Glutamatergic neuron (in vitro differentiated cells): ENCODE results near the gene HTR6. TPM values are rescaled to one million over a fixed set of nuclear protein-coding genes. Genes with fewer than 3 reads are reported as not detected.

Experiments used
- DNase-seq: peaks from one replicate; pipeline ENCODE4 v3.0.0; 2022
- H3K27ac Mint-ChIP-seq: one replicate; pipeline ENCODE4 v1.8.0; 2020; ENCODE audit warnings: mild to moderate bottlenecking, mixed read lengths, inconsistent platforms; ENCODE audit not compliant: unreplicated experiment
- H3K27me3 Mint-ChIP-seq: one replicate; pipeline ENCODE4 v1.8.0; 2020; ENCODE audit warnings: mild to moderate bottlenecking, moderate library complexity, mixed read lengths, inconsistent platforms; ENCODE audit not compliant: unreplicated experiment
- H3K36me3 Mint-ChIP-seq: one replicate; pipeline ENCODE4 v1.8.0; 2020; ENCODE audit warnings: mild to moderate bottlenecking, mixed read lengths, inconsistent platforms; ENCODE audit not compliant: unreplicated experiment
- H3K4me1 Mint-ChIP-seq: one replicate; pipeline ENCODE4 v1.8.0; 2020; ENCODE audit warnings: mild to moderate bottlenecking, low read depth, mixed read lengths, inconsistent platforms; ENCODE audit not compliant: unreplicated experiment
- H3K4me3 Mint-ChIP-seq: one replicate; pipeline ENCODE4 v1.8.0; 2020; ENCODE audit warnings: mild to moderate bottlenecking, mixed read lengths, inconsistent platforms; ENCODE audit not compliant: unreplicated experiment
- H3K9me3 Mint-ChIP-seq: one replicate; pipeline ENCODE4 v1.8.0; 2020; ENCODE audit warnings: mild to moderate bottlenecking, moderate library complexity, mixed read lengths, inconsistent platforms; ENCODE audit not compliant: unreplicated experiment
- total RNA-seq: library from RNA; stranded (reverse); fragmentation: NEBNext Ultra II Directional; extraction: Animal tissue kit (Norgen Biotek cat#: 25700); gene quantifications from one replicate; pipeline ENCODE4 v1.2.1, GENCODE V29; 2021; ENCODE audit not compliant: unreplicated experiment
- TF ChIP-seq, protein P1 (sequence below): fragments of 200-600 bp; sonication (generic); IDR thresholded peaks from one replicate; pipeline ENCODE4 v1.5.0; 2021; ENCODE audit not compliant: partially characterized antibody, unreplicated experiment

Gene HTR6
- total RNA-seq, 1 donor from 2014 or later, result not detected

DNA sequence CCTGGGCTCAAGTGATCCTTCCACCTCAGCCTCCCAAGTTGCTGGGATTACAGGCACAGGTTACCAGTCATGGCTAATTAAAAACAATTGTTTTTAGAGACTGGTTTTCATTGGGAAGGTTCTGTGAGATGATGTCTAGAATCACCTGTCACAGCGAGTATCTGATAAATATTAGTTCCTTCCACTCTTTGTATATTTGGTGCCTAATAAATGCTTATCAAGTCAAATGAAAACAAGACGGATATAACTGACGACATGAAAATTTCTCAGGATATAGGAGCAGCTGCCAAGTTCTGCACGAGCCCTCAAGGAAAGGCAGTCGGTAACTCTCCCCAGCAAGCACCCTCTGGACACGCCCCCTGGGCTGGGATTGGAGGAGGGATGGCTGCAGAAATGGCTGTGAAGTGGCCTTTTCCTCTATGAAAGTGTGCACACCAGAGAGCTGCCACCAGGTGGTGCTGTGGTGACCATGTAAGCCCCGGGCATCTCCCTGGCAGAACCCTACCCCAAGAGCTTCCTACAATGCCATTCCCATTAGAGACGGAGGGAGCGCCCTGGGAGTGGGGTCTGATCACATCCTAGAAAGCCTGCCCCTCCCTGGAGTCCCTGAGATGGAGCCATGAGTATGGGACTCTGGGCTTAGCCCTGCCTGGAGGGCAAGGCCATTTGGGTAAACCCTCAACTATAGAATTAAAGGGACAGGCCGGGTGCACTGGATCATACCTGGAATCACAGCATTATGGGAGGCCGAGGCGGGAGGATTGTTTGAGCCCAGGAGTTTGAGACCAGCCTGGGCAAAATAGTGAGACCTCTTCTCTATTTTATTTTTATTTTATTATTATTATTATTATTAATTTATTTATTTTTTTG is 50.9 kb downstream of the HTR6 start:
- peak; percentile 98 for DNase-seq
- TF ChIP-seq, protein P1, sequence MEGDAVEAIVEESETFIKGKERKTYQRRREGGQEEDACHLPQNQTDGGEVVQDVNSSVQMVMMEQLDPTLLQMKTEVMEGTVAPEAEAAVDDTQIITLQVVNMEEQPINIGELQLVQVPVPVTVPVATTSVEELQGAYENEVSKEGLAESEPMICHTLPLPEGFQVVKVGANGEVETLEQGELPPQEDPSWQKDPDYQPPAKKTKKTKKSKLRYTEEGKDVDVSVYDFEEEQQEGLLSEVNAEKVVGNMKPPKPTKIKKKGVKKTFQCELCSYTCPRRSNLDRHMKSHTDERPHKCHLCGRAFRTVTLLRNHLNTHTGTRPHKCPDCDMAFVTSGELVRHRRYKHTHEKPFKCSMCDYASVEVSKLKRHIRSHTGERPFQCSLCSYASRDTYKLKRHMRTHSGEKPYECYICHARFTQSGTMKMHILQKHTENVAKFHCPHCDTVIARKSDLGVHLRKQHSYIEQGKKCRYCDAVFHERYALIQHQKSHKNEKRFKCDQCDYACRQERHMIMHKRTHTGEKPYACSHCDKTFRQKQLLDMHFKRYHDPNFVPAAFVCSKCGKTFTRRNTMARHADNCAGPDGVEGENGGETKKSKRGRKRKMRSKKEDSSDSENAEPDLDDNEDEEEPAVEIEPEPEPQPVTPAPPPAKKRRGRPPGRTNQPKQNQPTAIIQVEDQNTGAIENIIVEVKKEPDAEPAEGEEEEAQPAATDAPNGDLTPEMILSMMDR, result peak; percentile 85
- peak overlapping the region; percentile 20 for H3K27ac Mint-ChIP-seq
- H3K36me3 Mint-ChIP-seq, result no peaks in the 10 kb centered on the region
- H3K4me1 Mint-ChIP-seq, result peaks cover 3% of the 10 kb centered on the region
- peaks cover 4% of the 10 kb centered on the region for H3K27me3 Mint-ChIP-seq
- peaks cover 4% of the 10 kb centered on the region for H3K9me3 Mint-ChIP-seq
- H3K4me3 Mint-ChIP-seq, result no peak overlapping the region

DNA sequence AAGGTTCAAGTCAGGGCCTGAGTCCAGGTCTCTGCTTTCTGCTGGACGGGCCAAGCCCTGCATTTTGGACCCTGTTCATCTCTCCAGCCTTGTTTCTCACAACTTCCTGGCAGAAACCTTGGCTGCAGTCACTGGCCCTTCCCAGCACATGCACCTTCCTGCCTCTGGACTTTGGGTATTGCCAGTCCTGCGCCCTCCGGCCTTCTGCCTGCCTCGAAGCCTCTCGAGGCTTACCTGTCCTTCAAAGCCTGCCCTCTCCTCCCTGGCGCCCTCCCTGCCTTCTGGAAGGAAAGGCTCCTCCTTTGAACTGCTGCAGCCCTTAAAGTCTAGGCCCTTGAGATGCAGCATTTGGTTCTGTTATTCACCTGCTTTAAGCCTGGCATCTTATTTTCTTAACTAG is 52.8 kb downstream of the HTR6 start:
- peaks cover 4% of the 10 kb centered on the region for H3K27me3 Mint-ChIP-seq
- H3K4me3 Mint-ChIP-seq, result no peak overlapping the region
- TF ChIP-seq, protein P1, result no peak
- H3K9me3 Mint-ChIP-seq, result peaks cover 7% of the 10 kb centered on the region
- no peaks in the 10 kb centered on the region for H3K36me3 Mint-ChIP-seq
- peaks cover 5% of the 10 kb centered on the region for H3K4me1 Mint-ChIP-seq
- H3K27ac Mint-ChIP-seq, result no peak overlapping the region
- DNase-seq, result no peak

DNA sequence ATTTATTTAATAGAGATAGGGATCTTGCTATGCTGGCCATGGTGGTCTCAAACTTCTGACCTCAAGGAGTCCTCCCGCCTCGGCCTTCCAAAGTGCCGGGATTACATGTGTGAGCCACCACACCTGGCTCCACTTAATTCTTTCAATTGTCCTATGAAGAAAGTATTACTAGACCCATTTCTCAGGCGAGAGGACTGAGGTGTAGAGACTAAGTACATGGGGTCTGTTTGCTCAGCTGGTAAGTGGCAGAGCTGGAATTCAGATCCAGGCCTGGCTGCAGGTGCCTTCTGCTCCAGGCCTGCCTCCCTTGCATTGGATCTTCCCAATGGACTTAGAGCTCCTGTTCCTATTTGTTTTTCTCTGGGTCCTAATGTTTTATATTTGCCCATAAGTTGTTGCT is 55.5 kb downstream of the HTR6 start:
- H3K36me3 Mint-ChIP-seq, result no peaks in the 10 kb centered on the region
- no peaks in the 10 kb centered on the region for H3K27me3 Mint-ChIP-seq
- H3K27ac Mint-ChIP-seq, result no peak overlapping the region
- TF ChIP-seq, protein P1, result no peak
- peaks cover 5% of the 10 kb centered on the region for H3K4me1 Mint-ChIP-seq
- DNase-seq, result no peak
- H3K9me3 Mint-ChIP-seq, result peaks cover 3% of the 10 kb centered on the region
- H3K4me3 Mint-ChIP-seq, result no peak overlapping the region

DNA sequence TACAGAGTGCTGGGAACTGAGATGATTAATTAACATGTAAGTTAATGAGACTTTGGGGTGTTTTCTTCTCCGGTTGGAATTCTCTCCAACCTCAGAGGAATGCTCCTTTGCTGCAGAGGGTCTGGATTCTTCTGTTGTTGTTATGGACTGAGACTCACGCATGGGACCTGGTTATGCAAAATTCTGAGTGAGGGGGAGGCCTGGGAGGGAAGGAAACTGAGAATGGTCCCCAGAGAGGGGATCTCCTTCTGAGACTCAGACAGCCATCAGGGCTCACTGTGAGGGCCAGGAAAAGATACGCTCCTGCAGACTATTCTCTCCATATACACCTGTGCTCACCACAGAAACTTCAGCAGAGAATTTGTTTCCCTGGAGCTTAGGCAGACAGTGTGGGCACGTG is 56.3 kb downstream of the HTR6 start:
- Mint-ChIP-seq H3K27ac (no peak overlapping the region), H3K9me3 (peaks cover 3% of the 10 kb centered on the region), H3K4me3 (no peak overlapping the region), H3K27me3 (peaks cover 2% of the 10 kb centered on the region), H3K4me1 (peaks cover 8% of the 10 kb centered on the region), H3K36me3 (no peaks in the 10 kb centered on the region)
- TF ChIP-seq, protein P1, result no peak
- no peak for DNase-seq

DNA sequence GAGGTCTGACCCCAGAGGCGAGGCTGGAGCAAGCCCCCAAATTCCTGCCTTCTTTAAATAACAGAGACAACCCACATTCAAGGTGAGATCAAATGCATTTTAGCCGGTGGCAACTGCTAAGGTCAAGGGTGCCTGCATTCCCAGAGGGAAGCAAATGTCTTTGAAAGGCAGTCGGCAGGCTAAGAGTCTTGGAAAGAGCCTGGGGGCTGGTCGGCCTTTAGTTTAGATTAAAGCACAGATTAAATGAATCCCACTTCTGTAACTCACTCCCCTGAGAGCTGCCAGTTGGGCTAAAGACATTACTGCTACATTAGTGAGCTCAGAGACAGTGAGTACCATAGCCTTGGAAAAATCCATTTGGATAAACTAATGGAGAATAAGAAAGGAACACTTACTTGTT is 59.2 kb downstream of the HTR6 start:
- peak; percentile 57 for DNase-seq
- Mint-ChIP-seq H3K27me3 (peaks cover 2% of the 10 kb centered on the region), H3K4me3 (no peak overlapping the region), H3K9me3 (peaks cover 6% of the 10 kb centered on the region), H3K4me1 (peaks cover 18% of the 10 kb centered on the region), H3K27ac (no peak overlapping the region), H3K36me3 (no peaks in the 10 kb centered on the region)
- TF ChIP-seq, protein P1, result no peak
